Articular chondrocyte of knee joint (primary cell): ENCODE measurements around the gene MEA1. TPM values are rescaled to one million over a fixed set of nuclear protein-coding genes. Genes with fewer than 3 reads are reported as not detected.

ENCODE experiments used
- total RNA-seq: library from RNA; depleted of rRNA; stranded (reverse); fragments of >200 nt; gene quantifications from 2 replicates; pipeline ENCODE4 v1.2.3, GENCODE V29; 2012

The MEA1 gene
- 48.7 and 58.7 TPM in 2 replicates for total RNA-seq

DNA sequence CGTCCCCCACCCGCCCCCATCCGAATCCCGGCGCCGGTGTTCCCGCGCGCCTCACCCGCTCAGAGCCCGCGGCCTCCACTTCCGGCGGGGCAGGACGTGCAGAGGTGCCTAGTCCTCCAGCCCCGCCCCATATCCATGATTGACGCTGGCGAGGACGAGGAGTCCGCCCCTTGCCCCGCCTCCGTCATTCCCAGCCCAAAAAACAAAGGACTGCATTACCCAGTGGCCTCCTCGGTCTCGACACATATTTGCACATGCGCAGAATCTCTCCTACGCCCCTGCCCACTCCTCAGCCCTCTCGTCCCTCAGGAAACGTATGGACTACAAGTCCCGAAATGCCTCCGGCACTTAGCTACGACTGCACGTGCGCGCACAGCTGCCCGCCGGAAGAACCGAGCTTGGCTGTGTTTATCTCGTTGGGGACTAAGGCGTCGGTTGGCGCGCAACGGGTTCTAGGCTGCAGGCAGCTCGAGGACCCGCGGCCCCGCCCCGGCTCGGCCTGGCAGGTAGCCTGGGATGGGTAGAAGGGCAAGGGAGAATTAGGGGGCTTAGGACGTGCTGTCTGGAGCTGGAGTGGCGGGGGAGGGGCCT lies at the start of gene MEA1, which contains the start of gene KLHDC3:
Gene MEA1, minus strand, starts transcription at position 104 of the 591 bp plus-strand sequence. CDS start 133 bp downstream, outside the sequence.
Gene KLHDC3, plus strand, starts transcription at position 407 of the 591 bp plus-strand sequence. CDS start 2,944 bp downstream, outside the sequence.

DNA sequence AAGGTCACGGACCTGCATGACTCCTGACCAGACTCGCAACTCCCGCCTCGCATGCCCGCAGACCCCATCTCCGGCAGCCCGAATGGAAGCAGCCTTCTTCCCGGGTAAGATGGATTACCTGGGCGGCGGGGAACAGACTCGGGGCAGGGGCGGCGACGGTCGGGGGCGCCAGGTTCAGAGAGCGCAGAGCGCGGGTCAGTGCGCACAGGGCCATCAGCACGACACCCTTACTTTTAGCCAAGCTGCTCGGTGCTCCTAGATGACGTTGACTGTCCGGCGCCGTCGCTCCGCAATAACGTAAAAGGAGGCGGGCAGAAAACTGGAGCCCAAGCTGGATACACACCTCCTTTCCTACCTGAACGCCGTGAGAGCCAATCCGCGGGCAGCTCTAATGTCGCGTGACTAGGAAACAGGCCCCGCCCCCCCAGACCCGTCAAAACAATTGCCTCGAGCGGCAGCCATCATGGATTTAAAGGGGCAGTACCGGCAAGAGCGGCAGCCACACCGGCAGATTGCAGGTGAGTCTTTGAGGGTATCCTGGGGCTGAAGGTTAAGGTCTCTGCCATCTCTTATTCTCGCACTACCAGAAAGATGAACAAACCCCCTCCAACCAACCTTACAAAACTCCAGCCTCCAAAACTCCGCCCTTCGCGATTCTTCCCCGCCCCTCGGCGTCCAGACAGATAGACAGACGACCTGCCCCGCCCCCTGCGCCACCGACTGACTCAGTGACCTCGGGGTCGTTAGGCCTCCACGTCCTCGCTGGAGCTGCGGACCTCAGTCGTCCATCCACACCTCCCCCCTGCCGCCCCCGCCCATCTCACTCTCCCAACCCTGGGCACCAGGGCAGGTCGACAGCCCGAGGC lies 45.7 kb upstream of the MEA1 start, which contains the start of the genes KLC4 and MRPL2:
Gene KLC4, plus strand, starts transcription at position 464 of the 866 bp plus-strand sequence. CDS start 1,705 bp downstream, outside the sequence.
Gene MRPL2, minus strand, starts transcription at position 267 of the 866 bp plus-strand sequence. Its CDS starts 53 bp downstream, at position 214.

DNA sequence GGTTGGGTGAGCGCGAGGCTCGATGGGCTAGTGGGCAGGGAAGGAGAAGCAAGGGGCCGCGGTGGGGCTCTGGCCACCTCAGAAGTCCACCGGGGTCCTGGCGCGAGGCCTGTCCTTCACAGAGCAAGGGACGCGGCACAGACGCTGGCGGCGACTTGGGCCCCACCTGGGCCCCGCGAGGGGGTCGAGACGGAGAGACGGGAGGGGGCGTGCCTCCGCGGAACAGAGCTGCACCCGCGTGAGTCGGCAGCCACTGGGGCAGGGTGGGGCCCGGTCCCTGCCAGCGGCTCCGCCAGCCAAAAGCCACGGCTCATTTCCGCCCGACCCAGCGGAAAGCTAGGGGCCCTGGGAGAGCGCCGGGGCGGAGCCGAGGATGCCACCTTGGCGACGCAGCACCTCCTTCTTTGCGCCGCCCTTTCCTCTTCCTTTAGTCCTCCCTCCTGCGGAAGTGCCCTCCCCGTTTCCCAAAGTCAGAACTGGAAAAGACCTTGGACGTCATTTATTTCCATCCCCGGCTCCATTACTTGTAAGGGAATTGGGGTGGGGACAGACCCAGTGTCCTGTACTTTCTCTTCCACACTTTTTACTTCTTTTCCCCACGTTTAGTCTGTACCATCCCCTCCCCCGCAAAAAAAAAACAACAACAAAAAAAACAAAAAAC lies 39.9 kb upstream of the MEA1 start, which contains the start of gene CUL7:
Gene CUL7, minus strand, starts transcription at position 307 of the 661 bp plus-strand sequence. CDS start 1,063 bp downstream, outside the sequence.

DNA sequence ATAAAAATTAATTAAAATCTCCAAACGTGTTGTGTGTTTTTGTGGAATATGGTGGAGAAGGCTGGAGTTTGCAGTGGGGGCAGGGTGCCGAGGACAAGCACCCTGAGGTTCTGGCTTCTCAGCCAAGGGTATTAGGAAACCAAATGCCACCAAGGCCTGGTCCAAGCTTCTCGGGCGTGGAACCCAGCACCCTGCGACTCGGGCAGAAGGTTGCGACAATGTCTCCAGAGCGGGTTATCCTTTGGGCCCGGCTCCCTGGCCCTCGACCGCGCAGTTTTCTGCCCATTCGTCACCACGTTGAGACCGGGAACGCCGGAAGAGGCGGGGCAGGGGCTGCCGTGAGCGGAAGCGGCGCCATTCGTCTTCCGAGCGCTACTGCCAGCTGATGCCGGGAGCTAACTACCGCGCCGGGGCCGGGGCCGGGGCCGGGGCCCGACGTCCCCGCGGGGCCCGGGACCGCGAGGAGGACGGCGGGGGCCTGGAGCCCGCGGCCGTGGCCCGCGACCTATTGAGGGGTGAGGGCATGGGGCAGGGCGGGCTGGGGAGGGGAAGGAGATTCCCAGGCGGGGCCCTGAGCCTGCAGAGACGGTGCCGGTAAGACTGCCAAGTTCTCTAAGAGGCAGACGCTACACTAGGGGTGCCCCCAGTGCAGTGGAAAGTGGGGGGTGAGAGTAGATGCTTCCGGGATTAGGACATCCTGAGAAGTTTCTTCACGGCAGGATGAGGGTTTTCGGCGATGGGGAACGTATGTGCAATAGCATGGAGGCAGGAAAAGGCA lies 7.7 kb upstream of the MEA1 start, which contains the start of gene RRP36:
Gene RRP36, plus strand, starts transcription at position 354 of the 778 bp plus-strand sequence. Its CDS starts 32 bp downstream, at position 386.

DNA sequence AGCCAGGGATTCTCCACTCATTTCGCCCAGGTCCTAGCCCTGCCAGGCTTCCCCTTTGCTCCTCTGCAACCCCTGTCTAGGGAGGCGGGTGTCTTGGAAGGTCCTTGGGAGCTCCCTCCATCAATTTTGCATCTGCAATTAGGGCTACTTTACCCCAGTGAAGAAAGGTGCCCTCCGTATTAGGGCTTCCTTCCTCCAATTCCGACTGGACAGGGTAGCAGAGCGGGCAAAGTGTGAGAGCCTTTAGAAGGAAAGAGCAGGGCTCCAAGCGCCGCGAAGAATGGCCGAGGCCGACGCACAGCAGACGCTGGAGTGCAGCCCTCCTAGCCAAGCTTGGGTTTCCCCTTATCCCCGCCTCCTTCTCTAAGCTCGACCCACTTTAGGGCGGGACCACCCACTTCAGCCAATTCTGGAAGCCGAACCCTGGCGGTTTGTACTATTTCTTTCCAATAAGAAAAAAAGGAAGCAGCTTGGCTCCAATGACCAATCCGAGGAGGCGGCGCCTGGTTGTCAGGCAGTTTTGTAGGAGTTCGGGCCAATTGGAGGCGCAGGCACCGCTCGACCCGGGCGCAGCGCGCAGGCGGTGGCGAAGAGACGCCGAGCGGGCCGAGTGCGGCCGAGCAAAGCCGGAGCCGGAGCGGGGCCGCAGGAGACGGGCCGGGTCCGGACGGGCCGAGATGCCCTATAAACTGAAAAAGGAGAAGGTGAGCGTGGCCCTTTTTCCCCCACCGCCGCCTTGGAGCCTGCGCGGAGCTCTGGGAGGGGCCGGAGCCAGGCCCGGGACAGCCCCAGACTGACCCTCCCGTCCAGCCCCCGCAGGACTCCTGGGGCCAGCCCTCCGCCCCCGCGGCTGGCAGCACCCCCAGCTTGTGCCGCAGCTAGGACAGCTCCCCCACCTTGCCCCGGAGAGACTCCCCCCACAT lies 29.5 kb downstream of the MEA1 start, which contains the start of gene PPP2R5D:
Gene PPP2R5D, plus strand, starts transcription at position 570 of the 923 bp plus-strand sequence. Its CDS starts 108 bp downstream, at position 678.

DNA sequence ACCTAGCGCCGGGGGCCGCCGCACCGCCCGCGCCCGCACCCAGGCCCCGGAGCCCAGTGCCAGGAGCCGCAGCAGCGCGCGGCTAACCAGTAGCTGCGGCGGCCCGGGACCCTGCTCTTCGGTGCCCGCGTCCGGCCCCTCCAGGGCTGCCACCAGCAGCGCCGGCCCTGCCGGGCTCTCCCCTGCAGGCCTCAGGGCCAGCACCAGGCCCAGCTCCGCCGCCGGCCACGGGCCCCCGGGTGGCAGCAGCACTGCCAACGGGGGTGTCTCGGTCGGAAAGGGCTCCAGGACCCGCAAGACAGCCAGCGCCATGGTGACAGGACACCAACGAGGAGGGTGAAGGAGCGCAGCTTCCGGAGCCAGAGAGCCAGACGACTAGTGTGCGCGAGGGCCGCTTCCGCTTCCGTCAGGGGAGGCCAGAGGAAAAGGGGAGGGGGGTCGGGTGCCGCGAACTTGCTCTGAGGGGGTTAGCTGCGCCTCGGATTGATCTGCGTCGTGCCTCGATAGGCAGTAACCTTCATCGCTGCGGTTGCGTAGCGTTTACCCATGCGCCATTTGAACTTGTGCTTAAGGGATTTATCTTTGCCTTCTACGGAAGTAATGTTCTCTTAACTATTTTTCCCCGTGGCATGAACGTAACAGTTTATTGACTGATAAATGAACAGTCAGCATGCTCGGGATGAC lies 34.8 kb downstream of the MEA1 start, which contains the start of gene PEX6:
Gene PEX6, minus strand, starts transcription at position 343 of the 684 bp plus-strand sequence. Its CDS starts 31 bp downstream, at position 312.

Other genes starting within 250 kb of the MEA1 start
- gene BICRAL, start 231.9 kb downstream of the MEA1 start, total RNA-seq = 14.1 and 15.2 TPM in 2 replicates
- gene RPL7L1, start 134.3 kb downstream of the MEA1 start, total RNA-seq = 120 and 123 TPM in 2 replicates
- gene PTCRA, start 97.9 kb downstream of the MEA1 start, total RNA-seq = not detected in 2 replicates
- gene CNPY3, start 84.5 kb downstream of the MEA1 start, total RNA-seq = 23.7 and 27.3 TPM in 2 replicates
- gene GNMT, start 53.2 kb downstream of the MEA1 start, total RNA-seq = 0.11 TPM in 1 of 2 replicates, not detected in the other
- 21.4 and 34.2 TPM in 2 replicates for gene PEX6, start 34.8 kb downstream of the MEA1 start, total RNA-seq
- 40.2 and 42.3 TPM in 2 replicates for gene PPP2R5D, start 29.4 kb downstream of the MEA1 start, total RNA-seq
- 58.9 and 59.6 TPM in 2 replicates for gene KLHDC3, start 303 bp upstream of the MEA1 start, total RNA-seq
- 80.0 and 84.3 TPM in 2 replicates for gene RRP36, start 7.7 kb upstream of the MEA1 start, total RNA-seq
- gene CUL7, start 39.9 kb upstream of the MEA1 start, total RNA-seq = 35.0 and 44.1 TPM in 2 replicates
- gene MRPL2, start 45.5 kb upstream of the MEA1 start, total RNA-seq = 16.2 and 19.1 TPM in 2 replicates
- 11.2 and 14.3 TPM in 2 replicates for gene KLC4, start 45.7 kb upstream of the MEA1 start, total RNA-seq
- 28.3 and 51.5 TPM in 2 replicates for gene PTK7, start 62.4 kb upstream of the MEA1 start, total RNA-seq
- 11.9 and 14.3 TPM in 2 replicates for gene SRF, start 157.3 kb upstream of the MEA1 start, total RNA-seq
- 23.8 and 28.0 TPM in 2 replicates for gene CUL9, start 168.2 kb upstream of the MEA1 start, total RNA-seq
- 37.6 and 40.1 TPM in 2 replicates for gene DNPH1, start 215.5 kb upstream of the MEA1 start, total RNA-seq
- under 0.01 TPM in 2 replicates for gene TTBK1, start 229.5 kb upstream of the MEA1 start, total RNA-seq